GM10266 (cell line): ENCODE results near the gene FEM1C.
"Not testable (repeated sequence)": the region's sequence is repeated elsewhere in the genome, so short reads cannot be mapped to it uniquely, and the experiment has no call there.

Experiments used
- DNase-seq: peaks from one replicate; pipeline ENCODE4 v3.0.0; 2012; ENCODE audit errors: extremely low spot score
- TF ChIP-seq, protein P1 (sequence below): IDR thresholded peaks from 2 replicates; pipeline ENCODE4 v1.5.1; 2012; ENCODE audit warnings: mild to moderate bottlenecking, low read depth; ENCODE audit not compliant: control insufficient read depth, insufficient read depth; ENCODE audit errors: missing control alignments

FEM1C gene

DNA sequence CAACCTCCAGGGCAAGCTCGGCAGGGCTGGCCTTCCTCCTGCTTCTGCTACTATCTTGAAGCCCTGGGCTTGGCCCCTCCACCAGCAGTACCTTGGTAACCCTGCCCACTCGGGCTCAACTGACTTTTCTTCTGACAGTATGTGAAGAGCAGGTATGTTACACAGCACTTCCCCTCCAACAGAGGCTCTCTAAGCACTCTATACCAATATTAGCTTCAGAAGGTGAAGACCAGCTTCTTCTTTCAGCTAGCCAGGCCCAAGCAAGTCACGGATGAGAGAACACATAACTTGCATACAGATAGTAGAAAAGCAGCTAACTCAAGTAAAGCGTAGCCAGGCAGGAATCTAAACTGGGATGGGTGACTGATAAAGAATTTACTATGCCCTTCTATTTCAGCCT lies 64.3 kb downstream of the FEM1C start:
- DNase-seq: no peak
- TF ChIP-seq, protein P1, sequence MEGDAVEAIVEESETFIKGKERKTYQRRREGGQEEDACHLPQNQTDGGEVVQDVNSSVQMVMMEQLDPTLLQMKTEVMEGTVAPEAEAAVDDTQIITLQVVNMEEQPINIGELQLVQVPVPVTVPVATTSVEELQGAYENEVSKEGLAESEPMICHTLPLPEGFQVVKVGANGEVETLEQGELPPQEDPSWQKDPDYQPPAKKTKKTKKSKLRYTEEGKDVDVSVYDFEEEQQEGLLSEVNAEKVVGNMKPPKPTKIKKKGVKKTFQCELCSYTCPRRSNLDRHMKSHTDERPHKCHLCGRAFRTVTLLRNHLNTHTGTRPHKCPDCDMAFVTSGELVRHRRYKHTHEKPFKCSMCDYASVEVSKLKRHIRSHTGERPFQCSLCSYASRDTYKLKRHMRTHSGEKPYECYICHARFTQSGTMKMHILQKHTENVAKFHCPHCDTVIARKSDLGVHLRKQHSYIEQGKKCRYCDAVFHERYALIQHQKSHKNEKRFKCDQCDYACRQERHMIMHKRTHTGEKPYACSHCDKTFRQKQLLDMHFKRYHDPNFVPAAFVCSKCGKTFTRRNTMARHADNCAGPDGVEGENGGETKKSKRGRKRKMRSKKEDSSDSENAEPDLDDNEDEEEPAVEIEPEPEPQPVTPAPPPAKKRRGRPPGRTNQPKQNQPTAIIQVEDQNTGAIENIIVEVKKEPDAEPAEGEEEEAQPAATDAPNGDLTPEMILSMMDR: no peak

DNA sequence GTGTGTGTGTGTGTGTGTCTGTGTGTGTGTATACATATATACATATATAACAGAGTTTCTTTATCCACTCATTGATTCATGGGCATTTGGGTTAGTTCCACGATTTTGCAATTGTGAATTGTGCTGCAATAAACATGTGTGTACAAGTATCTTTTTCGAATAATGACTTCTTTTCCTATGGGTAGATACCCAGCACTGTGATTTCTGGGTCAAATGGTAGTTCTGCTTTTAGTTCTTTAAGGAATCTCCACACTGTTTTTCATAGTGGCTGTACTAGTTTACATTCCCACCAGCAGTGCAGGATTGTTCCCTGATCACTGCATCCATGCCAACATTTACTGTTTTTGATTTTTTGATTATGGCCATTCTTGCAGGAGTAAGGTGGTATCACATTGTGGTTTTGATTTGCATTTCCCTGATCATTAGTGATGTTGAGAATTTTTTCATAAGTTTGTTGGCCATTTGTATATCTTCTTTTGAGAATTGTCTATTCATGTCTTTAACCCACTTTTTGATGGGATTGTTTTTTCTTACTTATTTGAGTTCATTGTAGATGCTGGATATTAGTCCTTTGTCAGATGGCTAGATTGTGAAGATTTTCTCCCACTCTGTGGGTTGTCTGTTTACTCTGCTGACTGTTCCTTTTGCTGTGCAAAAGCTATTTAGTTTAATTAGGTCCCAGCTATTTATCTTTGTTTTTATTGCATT lies 65.3 kb downstream of the FEM1C start:
- not testable (repeated sequence) for DNase-seq

- no peak for DNase-seq
- TF ChIP-seq, protein P1: no peak
These were observed 66.3 kb downstream of the FEM1C start for GRCh38 chr5:115478281-115478680.

- no peak for DNase-seq
- TF ChIP-seq, protein P1: no peak
These were observed 67.0 kb downstream of the FEM1C start for GRCh38 chr5:115477581-115477980.

DNA sequence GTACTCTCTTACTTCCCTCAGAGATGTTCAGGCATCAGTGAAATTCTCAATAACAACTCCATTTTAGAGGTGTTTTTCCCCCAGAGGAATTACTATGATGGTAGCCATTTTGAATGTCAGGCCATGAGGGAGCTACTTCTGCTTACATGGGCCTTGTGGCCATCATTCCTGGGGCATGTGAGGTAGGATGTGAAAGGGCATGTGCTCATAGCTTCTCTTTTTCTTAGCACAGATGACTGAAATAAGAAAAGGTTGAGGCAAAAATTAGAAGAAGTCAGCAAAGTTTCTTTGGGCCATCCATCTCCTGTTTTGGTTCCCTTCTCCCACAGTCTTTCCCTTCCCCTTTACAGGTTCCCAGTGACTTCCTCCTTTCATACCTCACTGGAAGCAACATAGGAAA lies 68.8 kb downstream of the FEM1C start:
- TF ChIP-seq, protein P1: no peak

DNA sequence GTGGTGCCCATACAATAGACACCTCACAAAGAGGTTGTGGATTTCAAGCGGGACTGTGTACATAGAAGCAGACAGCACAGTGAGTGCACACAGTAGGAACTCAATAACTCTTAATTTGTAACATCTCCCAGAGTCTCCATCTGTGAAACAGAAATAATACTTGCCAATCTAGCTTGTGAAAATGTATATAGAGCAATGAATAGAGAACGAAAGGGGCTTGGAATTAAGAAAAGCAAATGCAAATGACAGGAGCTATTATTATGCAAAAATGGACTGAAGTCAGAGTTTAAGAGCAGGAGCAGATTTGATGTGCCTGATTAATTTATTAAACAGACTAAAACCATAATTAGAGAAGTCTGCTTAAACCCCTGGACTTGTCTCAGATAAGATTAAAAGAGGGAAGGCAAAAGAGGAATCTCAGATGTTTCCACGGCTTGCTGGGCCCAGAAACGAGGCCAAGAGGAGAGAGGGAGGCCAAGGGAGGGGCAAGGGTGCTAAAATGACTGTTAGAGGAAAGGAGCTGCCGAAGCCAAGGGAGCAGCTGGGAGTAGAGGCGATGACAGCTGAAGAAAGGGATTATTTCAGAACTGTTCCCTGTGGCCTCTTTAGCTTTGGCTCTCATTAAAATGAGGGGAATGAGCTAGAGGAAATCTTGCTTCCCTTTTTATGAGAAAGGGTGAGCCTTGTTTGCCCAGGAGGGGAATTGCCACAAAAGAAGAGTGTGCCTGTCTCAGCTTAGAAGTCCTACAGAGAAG lies 72.1 kb downstream of the FEM1C start:
- TF ChIP-seq, protein P1: no peak
- DNase-seq: no peak

More for the DNA sequence above, 68.8 kb downstream of the FEM1C start:
- DNase-seq: no peak

DNA sequence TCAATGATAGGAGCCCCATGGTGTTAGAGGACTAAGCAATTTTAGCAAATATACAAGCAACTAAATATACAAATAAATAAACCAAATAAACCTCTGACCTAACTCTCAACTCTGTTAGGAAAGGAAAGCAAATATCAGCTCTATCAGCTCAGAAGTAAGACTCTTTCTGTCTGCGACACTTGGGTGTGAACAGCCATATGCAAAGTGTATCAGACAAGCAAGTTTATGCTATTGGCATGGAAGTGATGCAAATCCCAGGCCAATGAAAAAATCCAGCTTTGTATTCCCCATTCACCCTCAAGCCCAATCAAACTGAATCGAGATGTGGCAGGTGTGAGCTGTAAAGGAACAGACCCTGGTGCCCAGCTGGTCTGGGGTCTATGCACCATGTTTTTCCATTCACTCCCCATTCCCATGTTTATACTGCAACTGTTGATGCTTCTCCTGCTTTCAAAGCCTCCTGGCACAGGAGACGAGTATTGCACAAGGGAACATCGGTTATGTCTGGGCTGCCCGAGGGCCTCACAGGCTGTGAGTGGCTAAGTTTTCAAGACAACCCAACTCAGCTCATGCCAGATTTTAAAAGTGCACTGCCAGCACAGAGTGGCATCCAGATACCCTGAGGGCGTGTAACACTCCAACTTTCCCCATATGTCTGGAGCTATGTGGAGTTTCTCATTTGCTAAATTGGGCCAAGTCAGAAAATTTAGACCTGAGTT lies 73.1 kb downstream of the FEM1C start:
- TF ChIP-seq, protein P1: no peak
- no peak for DNase-seq
